ENCODE measurements around the gene MYB. TPM values are rescaled to one million over a fixed set of nuclear protein-coding genes. Genes with fewer than 3 reads are reported as not detected.

Gene MYB
- total and polyA plus RNA-seq, 7 experiments from 2014 or later, result 2.1 to 33.3 (median 16.5) TPM

GRCh38 chr6:135187372-135187771, 6.3 kb downstream of the MYB start:
- H3K36me3 ChIP-seq (ENCODE audit: control insufficient read depth in 2 of 3, insufficient read depth in 3 of 3, low read length in 3 of 3), result peaks cover 0 to 9% (median 0%) of the 10 kb centered on the region in 3 experiments
- no peaks in the 10 kb centered on the region for H3K9me3 Mint-ChIP-seq
- ChIA-PET CTCF (interaction anchor here (1.0 kb wide), 1 partner anchor 27 kb away, joined by 4 read pairs; no protein-coding TSS in a partner anchor), POLR2A (interaction anchor here (0.9 kb wide), 1 partner anchor 133 kb away, joined by 3 read pairs; the partner anchor contains the start of gene HBS1L)
- peaks cover 10 to 44% (median 18%) of the 10 kb centered on the region in 7 donors for H3K4me1 Mint-ChIP-seq
- H3K27ac ChIP-seq (ENCODE audit: low read depth, low read length), result no peak overlapping the region
- DNase-seq, result no peak
- ATAC-seq, result no peak
- no peak overlapping the region for H3K4me3 ChIP-seq (ENCODE audit: low read length)
- no peak overlapping the region for H3K27ac Mint-ChIP-seq
- H3K4me1 ChIP-seq (ENCODE audit: control insufficient read depth in 2 of 2, insufficient read depth in 2 of 2, low read length in 2 of 2), result no peaks in the 10 kb centered on the region
- intact Hi-C loops (cut with micrococcal nuclease), result loop anchor here in 1 of 2 donors (5.0 kb wide), 2 partner anchors 35 to 250 kb away; no protein-coding TSS in a partner anchor
- no peaks in the 10 kb centered on the region for H3K27me3 ChIP-seq (ENCODE audit: control insufficient read depth in 2 of 2, insufficient read depth in 2 of 2, low read length in 2 of 2)
- H3K9me3 ChIP-seq (ENCODE audit: control insufficient read depth in 2 of 3, low read length in 3 of 3), result no peaks in the 10 kb centered on the region
- H3K27me3 Mint-ChIP-seq, result no peaks in the 10 kb centered on the region
- no peak overlapping the region for H3K4me3 Mint-ChIP-seq
- H3K36me3 Mint-ChIP-seq, result peaks cover 11 to 27% (median 20%) of the 10 kb centered on the region in 5 donors

- H3K4me1 ChIP-seq (ENCODE audit: control insufficient read depth in 2 of 2, insufficient read depth in 2 of 2, low read length in 2 of 2), result no peaks in the 10 kb centered on the region
These were observed 7.6 kb downstream of the MYB start for GRCh38 chr6:135188718-135189117.

DNA sequence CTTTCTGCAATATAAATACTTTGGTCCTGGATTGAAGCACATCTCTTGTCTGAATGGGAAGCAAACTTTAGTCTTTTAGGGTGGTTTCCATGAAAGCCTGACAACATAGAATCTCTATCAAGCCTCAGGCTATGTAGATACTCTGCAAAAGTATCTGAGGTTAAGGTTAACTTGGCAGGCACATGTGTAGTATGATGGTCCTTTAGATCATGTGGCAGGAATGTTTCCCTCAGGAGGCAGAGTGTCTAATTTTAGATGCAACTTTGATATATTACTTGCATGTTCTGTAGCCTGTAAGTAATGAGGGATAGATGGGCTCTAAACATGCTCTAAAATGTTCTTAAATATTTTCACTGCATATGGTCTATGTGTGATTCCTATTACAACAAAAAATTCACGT, 8.2 kb downstream of the MYB start:
- intact Hi-C loops (cut with micrococcal nuclease), result loop anchor here in 1 of 2 donors (5.0 kb wide), 2 partner anchors 33 to 248 kb away; no protein-coding TSS in a partner anchor
- CTCF ChIA-PET, result interaction anchor here (1.3 kb wide), 1 partner anchor 27 kb away, joined by 3 read pairs; no protein-coding TSS in a partner anchor
- no peak overlapping the region for H3K4me3 Mint-ChIP-seq
- peaks cover 0 to 20% (median 0%) of the 10 kb centered on the region in 3 experiments for H3K36me3 ChIP-seq (ENCODE audit: control insufficient read depth in 2 of 3, insufficient read depth in 3 of 3, low read length in 3 of 3)
- H3K9me3 ChIP-seq (ENCODE audit: control insufficient read depth in 2 of 3, low read length in 3 of 3), result no peaks in the 10 kb centered on the region
- POLR2A ChIA-PET, result interaction anchor here (0.7 to 1.0 kb wide), 2 partner anchors 25 to 42 kb away, joined by 3 to 5 read pairs; no protein-coding TSS in a partner anchor
- peaks cover 6 to 43% (median 9%) of the 10 kb centered on the region in 7 donors for H3K4me1 Mint-ChIP-seq
- H3K27ac ChIP-seq (ENCODE audit: low read depth, low read length), result no peak overlapping the region
- no peaks in the 10 kb centered on the region for H3K4me1 ChIP-seq (ENCODE audit: control insufficient read depth in 2 of 2, insufficient read depth in 2 of 2, low read length in 2 of 2)
- H3K4me3 ChIP-seq (ENCODE audit: low read length), result no peak overlapping the region
- peak overlapping the region in 1 of 9 donors; percentile 54 for H3K27ac Mint-ChIP-seq
- ATAC-seq (no peak), DNase-seq (no peak)
- H3K36me3 Mint-ChIP-seq, result peaks cover 20 to 42% (median 35%) of the 10 kb centered on the region in 5 donors
- H3K27me3 Mint-ChIP-seq, result no peaks in the 10 kb centered on the region
- no peaks in the 10 kb centered on the region for H3K9me3 Mint-ChIP-seq
- no peaks in the 10 kb centered on the region for H3K27me3 ChIP-seq (ENCODE audit: control insufficient read depth in 2 of 2, insufficient read depth in 2 of 2, low read length in 2 of 2)

More at GRCh38 chr6:135188718-135189117, 7.6 kb downstream of the MYB start:
- ChIA-PET CTCF (no interaction called here), POLR2A (interaction anchor here (0.7 to 1.0 kb wide), 2 partner anchors 25 to 41 kb away, joined by 3 to 5 read pairs; no protein-coding TSS in a partner anchor)
- H3K36me3 Mint-ChIP-seq, result peaks cover 18 to 36% (median 29%) of the 10 kb centered on the region in 5 donors
- DNase-seq, result no peak
- intact Hi-C loops (cut with micrococcal nuclease), result loop anchor here in 1 of 2 donors (5.0 kb wide), 2 partner anchors 34 to 249 kb away; no protein-coding TSS in a partner anchor
- H3K27ac Mint-ChIP-seq, result peak overlapping the region in 1 of 9 donors; percentile 54
- Histone ChIP-seq H3K36me3 (ENCODE audit: control insufficient read depth in 2 of 3, insufficient read depth in 3 of 3, low read length in 3 of 3) (peaks cover 0 to 15% (median 0%) of the 10 kb centered on the region in 3 experiments), H3K4me3 (ENCODE audit: low read length) (no peak overlapping the region), H3K27ac (ENCODE audit: low read depth, low read length) (no peak overlapping the region), H3K27me3 (ENCODE audit: control insufficient read depth in 2 of 2, insufficient read depth in 2 of 2, low read length in 2 of 2) (no peaks in the 10 kb centered on the region), H3K9me3 (ENCODE audit: control insufficient read depth in 2 of 3, low read length in 3 of 3) (no peaks in the 10 kb centered on the region)
- H3K4me1 Mint-ChIP-seq, result peaks cover 7 to 40% (median 13%) of the 10 kb centered on the region in 7 donors
- ATAC-seq, result no peak
- no peaks in the 10 kb centered on the region for H3K9me3 Mint-ChIP-seq
- H3K27me3 Mint-ChIP-seq, result no peaks in the 10 kb centered on the region
- H3K4me3 Mint-ChIP-seq, result peak overlapping the region in 1 of 10 donors; percentile 10

GRCh38 chr6:135191508-135192255, 10.6 kb downstream of the MYB start:
- Histone ChIP-seq H3K36me3 (ENCODE audit: control insufficient read depth in 2 of 3, insufficient read depth in 3 of 3, low read length in 3 of 3) (peaks cover 0 to 24% (median 0%) of the 10 kb centered on the region in 3 experiments), H3K27me3 (ENCODE audit: control insufficient read depth in 2 of 2, insufficient read depth in 2 of 2, low read length in 2 of 2) (no peaks in the 10 kb centered on the region), H3K4me3 (ENCODE audit: low read length) (no peak overlapping the region), H3K9me3 (ENCODE audit: control insufficient read depth in 2 of 3, low read length in 3 of 3) (no peaks in the 10 kb centered on the region), H3K27ac (ENCODE audit: low read depth, low read length) (no peak overlapping the region), H3K4me1 (ENCODE audit: control insufficient read depth in 2 of 2, insufficient read depth in 2 of 2, low read length in 2 of 2) (no peaks in the 10 kb centered on the region)
- peaks cover 0 to 2% (median 0%) of the 10 kb centered on the region in 11 donors for H3K9me3 Mint-ChIP-seq
- no peak for ATAC-seq
- no peak overlapping the region for H3K4me3 Mint-ChIP-seq
- peaks cover 26 to 50% (median 42%) of the 10 kb centered on the region in 5 donors for H3K36me3 Mint-ChIP-seq
- CTCF ChIA-PET, result no interaction called here
- no peak overlapping the region for H3K27ac Mint-ChIP-seq
- POLR2A ChIA-PET, result interaction anchor here (0.6 kb wide), 1 partner anchor 309 kb away, joined by 3 read pairs; no protein-coding TSS in a partner anchor
- H3K27me3 Mint-ChIP-seq, result no peaks in the 10 kb centered on the region
- peaks cover 8 to 40% (median 19%) of the 10 kb centered on the region in 7 donors for H3K4me1 Mint-ChIP-seq
- intact Hi-C loops (cut with micrococcal nuclease), result no loop called here
- DNase-seq, result no peak

DNA sequence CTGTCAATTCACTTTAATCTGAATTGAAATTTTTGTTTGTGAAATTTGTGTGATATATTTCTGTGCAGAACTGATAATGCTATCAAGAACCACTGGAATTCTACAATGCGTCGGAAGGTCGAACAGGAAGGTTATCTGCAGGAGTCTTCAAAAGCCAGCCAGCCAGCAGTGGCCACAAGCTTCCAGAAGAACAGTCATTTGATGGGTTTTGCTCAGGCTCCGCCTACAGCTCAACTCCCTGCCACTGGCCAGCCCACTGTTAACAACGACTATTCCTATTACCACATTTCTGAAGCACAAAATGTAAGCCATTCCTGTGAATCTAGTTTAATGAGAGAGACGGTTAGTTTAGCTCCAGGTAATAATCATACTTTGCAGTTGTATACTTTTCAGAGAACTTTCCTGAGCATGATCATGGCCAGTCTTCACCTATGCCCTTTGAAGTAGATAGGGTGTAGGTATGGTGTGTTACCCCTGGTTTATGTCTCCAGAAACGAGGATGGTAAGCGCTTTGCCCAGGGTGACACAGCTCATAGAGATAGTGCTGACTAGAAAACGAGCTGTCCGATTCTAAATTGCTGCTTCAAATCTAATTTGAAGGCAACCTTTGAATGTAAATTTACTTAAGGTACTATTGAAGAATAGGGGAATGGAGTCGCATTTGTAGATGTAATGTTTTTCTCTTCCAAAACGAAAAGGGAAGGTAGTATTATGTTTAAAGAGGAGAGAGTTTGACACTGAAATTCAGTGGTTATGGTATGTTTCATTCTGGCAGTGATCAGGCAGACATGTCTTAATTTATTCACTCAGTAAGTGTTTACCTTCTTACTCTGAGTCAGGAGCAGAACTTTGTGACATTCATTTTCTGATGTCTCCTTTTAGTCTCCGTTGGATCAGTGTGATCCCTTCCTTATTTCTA, 11.4 kb downstream of the MYB start:
- no peak overlapping the region for H3K27ac ChIP-seq (ENCODE audit: low read depth, low read length)
- Mint-ChIP-seq H3K4me1 (peaks cover 8 to 47% (median 24%) of the 10 kb centered on the region in 7 donors), H3K36me3 (peaks cover 32 to 56% (median 49%) of the 10 kb centered on the region in 5 donors), H3K27me3 (no peaks in the 10 kb centered on the region), H3K27ac (peak overlapping the region in 2 of 9 donors; percentile 25 to 65), H3K9me3 (peaks cover 0 to 2% (median 0%) of the 10 kb centered on the region in 11 donors), H3K4me3 (no peak overlapping the region)
- H3K4me3 ChIP-seq (ENCODE audit: low read length), result no peak overlapping the region
- H3K36me3 ChIP-seq (ENCODE audit: control insufficient read depth in 2 of 3, insufficient read depth in 3 of 3, low read length in 3 of 3), result peaks cover 0 to 32% (median 0%) of the 10 kb centered on the region in 3 experiments
- ChIA-PET POLR2A (interaction anchor here (0.8 kb wide), 1 partner anchor 21 kb away, joined by 3 read pairs; no protein-coding TSS in a partner anchor), CTCF (no interaction called here)
- DNase-seq, result no peak
- no peaks in the 10 kb centered on the region for H3K9me3 ChIP-seq (ENCODE audit: control insufficient read depth in 2 of 3, low read length in 3 of 3)
- H3K27me3 ChIP-seq (ENCODE audit: control insufficient read depth in 2 of 2, insufficient read depth in 2 of 2, low read length in 2 of 2), result no peaks in the 10 kb centered on the region
- intact Hi-C loops (cut with micrococcal nuclease), result no loop called here
- no peak for ATAC-seq
- no peaks in the 10 kb centered on the region for H3K4me1 ChIP-seq (ENCODE audit: control insufficient read depth in 2 of 2, insufficient read depth in 2 of 2, low read length in 2 of 2)

DNA sequence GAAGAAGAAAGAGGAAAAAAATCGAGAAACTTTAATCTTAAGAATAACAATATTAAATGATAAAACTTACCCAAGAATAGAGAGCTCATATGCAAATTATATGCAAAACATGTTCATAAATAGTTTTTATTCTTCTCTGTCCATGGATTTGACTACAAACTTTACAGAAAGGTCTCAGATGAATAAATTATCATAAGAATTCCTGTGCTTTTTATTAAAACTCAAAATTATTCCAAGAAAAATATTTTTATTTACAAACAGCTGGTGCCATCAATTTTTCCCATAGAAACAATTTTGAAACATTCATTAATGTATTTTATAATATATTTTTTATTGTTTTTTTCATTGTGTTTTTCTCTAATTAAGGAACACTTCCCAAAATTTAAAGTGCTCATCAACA, 12.1 kb downstream of the MYB start:
- no peaks in the 10 kb centered on the region for H3K27me3 Mint-ChIP-seq
- Histone ChIP-seq H3K27me3 (ENCODE audit: control insufficient read depth in 2 of 2, insufficient read depth in 2 of 2, low read length in 2 of 2) (no peaks in the 10 kb centered on the region), H3K4me3 (ENCODE audit: low read length) (no peak overlapping the region), H3K27ac (ENCODE audit: low read depth, low read length) (no peak overlapping the region), H3K4me1 (ENCODE audit: control insufficient read depth in 2 of 2, insufficient read depth in 2 of 2, low read length in 2 of 2) (no peaks in the 10 kb centered on the region), H3K36me3 (ENCODE audit: control insufficient read depth in 2 of 3, insufficient read depth in 3 of 3, low read length in 3 of 3) (peaks cover 0 to 33% (median 0%) of the 10 kb centered on the region in 3 experiments), H3K9me3 (ENCODE audit: control insufficient read depth in 2 of 3, low read length in 3 of 3) (no peaks in the 10 kb centered on the region)
- intact Hi-C loops (cut with micrococcal nuclease), result no loop called here
- peaks cover 0 to 2% (median 0%) of the 10 kb centered on the region in 11 donors for H3K9me3 Mint-ChIP-seq
- H3K4me1 Mint-ChIP-seq, result peaks cover 8 to 46% (median 25%) of the 10 kb centered on the region in 7 donors
- no peak overlapping the region for H3K4me3 Mint-ChIP-seq
- ChIA-PET CTCF (no interaction called here), POLR2A (interaction anchor here (0.8 kb wide), 2 partner anchors 20 to 102 kb away, joined by 3 read pairs; no protein-coding TSS in a partner anchor)
- DNase-seq (no peak), ATAC-seq (no peak)
- peak overlapping the region in 1 of 9 donors; percentile 65 for H3K27ac Mint-ChIP-seq
- H3K36me3 Mint-ChIP-seq, result peaks cover 32 to 57% (median 50%) of the 10 kb centered on the region in 5 donors
